ENCODE data around the gene TOP2A. TPM values are rescaled to one million over a fixed set of nuclear protein-coding genes. Genes with fewer than 3 reads are reported as not detected.
A peak's percentile ranks its signal among the peaks of the same experiment; 100 is the strongest.

TOP2A gene
- total RNA-seq, 1 experiment from 2014 or later, result 235 TPM

DNA sequence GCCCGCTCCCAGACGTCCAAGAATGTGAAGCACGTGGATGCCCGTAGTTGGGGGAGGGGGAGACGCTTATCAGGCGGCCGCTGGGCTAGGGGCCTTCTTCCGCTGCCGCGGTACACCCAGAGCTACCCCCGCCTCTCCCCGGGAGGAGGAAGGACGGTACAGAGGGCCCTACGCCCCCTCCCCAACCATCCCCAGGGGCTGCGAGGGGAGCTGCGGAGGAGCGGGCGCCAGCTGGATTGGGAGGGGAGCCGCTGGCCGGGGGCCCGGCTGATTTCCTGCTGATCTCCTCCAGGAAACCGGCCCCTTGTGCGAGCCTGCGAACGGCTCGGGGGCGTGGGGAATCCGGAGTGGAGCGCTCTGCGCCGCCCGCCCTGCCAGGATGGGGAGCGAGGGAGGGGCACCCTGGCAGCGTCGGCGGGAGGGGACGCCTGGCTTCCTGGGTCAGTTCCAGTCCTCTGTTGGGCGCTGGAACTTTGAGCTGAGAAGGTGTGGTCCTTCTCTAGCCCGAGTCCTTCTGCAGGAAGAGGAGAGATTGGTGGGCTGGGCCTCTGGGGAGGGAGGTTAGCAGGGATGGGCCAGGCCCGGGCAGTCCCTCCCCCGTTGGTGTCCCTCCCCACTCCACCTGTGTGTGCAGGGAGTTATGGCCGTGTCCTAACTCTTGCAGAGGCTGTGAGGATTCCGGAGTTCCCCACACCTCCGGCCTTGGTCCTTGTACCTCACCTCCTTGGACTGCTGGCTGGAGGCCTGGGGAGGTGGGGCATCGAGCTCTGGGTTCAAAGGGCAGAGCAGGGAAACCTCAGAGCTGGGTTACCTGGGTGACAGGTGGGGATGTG, 72.3 kb downstream of the TOP2A start:
- TF ChIP-seq, protein P1, sequence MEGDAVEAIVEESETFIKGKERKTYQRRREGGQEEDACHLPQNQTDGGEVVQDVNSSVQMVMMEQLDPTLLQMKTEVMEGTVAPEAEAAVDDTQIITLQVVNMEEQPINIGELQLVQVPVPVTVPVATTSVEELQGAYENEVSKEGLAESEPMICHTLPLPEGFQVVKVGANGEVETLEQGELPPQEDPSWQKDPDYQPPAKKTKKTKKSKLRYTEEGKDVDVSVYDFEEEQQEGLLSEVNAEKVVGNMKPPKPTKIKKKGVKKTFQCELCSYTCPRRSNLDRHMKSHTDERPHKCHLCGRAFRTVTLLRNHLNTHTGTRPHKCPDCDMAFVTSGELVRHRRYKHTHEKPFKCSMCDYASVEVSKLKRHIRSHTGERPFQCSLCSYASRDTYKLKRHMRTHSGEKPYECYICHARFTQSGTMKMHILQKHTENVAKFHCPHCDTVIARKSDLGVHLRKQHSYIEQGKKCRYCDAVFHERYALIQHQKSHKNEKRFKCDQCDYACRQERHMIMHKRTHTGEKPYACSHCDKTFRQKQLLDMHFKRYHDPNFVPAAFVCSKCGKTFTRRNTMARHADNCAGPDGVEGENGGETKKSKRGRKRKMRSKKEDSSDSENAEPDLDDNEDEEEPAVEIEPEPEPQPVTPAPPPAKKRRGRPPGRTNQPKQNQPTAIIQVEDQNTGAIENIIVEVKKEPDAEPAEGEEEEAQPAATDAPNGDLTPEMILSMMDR (conservative IDR thresholded peaks at IDR 0.05), result no peak
- no peak for TF ChIP-seq EZH2 (IDR thresholded peaks at IDR 0.05; ENCODE audit: low read depth)
- H3K4me2 ChIP-seq, result peak overlapping the region; percentile 47
- peaks cover 12% of the 10 kb centered on the region; the same call in 1 of the 2 replicates for H3K4me1 ChIP-seq (replicated peaks; ENCODE audit: insufficient read depth)
- no peak overlapping the region; the same call in 1 of the 2 replicates for H3K4me3 ChIP-seq
- no peaks in the 10 kb centered on the region; the same call in 1 of the 2 replicates for H4K20me1 ChIP-seq (ENCODE audit: insufficient read depth)
- H3K9me3 ChIP-seq (ENCODE audit: insufficient read depth, low read depth), result no peaks in the 10 kb centered on the region
- CTCF ChIA-PET, result interaction anchor here (0.5 to 0.8 kb wide), 3 partner anchors 33 to 237 kb away, joined by 3 to 6 read pairs (median 3); no protein-coding TSS in a partner anchor
- no peak overlapping the region for H2AFZ ChIP-seq
- intact Hi-C loops (cut with micrococcal nuclease; ENCODE audit: unreplicated experiment), result no loop called here
- H3K36me3 ChIP-seq (ENCODE audit: low read depth), result no peaks in the 10 kb centered on the region
- no TSS peak for BruUV-seq (replicated peaks)
- POLR2A ChIA-PET (ENCODE audit: unreplicated experiment), result interaction anchor here (0.6 to 0.7 kb wide), 3 partner anchors 34 to 63 kb away, joined by 3 to 4 read pairs (median 4); no protein-coding TSS in a partner anchor
- H3K27ac ChIP-seq, result no peak overlapping the region
- H3K27me3 ChIP-seq (ENCODE audit: insufficient read depth, low read depth), result no peaks in the 10 kb centered on the region
- DNase-seq, result peak in 1 of 2 experiments; percentile 80
- peaks cover 16% of the 10 kb centered on the region for H3F3A ChIP-seq (ENCODE audit: insufficient read depth, low read depth)
- H3K9me2 ChIP-seq (ENCODE audit: insufficient read depth), result no peaks in the 10 kb centered on the region
- H3K79me2 ChIP-seq (ENCODE audit: low read depth), result peaks cover 33% of the 10 kb centered on the region

DNA sequence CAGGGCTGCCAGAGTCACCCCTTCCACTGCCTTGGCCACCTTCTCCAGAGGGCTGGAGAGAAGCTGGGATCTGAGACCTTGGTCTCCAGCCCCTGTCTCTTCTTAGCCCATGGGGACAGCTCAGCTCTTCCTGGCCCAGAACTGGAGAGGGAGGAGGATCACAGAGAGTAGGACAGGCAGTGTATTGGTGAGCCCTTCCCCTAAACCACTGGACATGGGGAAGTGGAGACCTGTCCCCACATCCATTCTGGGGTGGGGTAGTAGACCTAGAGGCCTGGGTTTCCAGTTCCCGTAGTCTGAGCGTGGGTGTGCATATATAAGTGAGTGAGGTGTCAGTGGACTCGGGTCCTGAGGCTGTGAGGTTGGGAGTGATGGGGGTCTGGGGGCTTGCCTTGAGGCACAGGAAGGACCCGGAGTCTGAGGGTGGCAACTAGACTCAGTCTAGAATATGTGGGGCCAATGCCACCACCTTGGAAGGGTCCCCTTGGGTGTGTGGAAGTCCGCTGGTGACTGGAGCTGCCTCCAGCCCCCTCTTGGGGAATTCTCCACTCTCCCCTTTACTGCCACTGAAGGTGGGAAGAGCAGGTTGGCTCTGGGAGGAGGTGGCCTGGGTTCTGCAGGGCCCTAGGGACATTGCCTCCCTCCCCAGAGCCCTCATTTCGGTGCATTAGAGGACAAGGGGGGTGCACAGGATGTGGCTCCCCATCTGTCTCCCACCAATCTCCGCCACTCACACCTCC, 73.1 kb downstream of the TOP2A start:
- H3K79me2 ChIP-seq (ENCODE audit: low read depth), result peaks cover 38% of the 10 kb centered on the region
- H3F3A ChIP-seq (ENCODE audit: insufficient read depth, low read depth), result peaks cover 21% of the 10 kb centered on the region
- H3K27me3 ChIP-seq (ENCODE audit: insufficient read depth, low read depth), result no peaks in the 10 kb centered on the region
- H3K27ac ChIP-seq, result no peak overlapping the region
- H3K4me3 ChIP-seq, result no peak overlapping the region; the same call in 1 of the 2 replicates
- peaks cover 12% of the 10 kb centered on the region; the same call in 1 of the 2 replicates for H3K4me1 ChIP-seq (replicated peaks; ENCODE audit: insufficient read depth)
- peak overlapping the region; percentile 47; the same call in 1 of the 2 replicates for H3K4me2 ChIP-seq
- no peaks in the 10 kb centered on the region; the same call in 1 of the 2 replicates for H4K20me1 ChIP-seq (ENCODE audit: insufficient read depth)
- DNase-seq, result no peak
- POLR2A ChIA-PET (ENCODE audit: unreplicated experiment), result no interaction called here
- no peak overlapping the region for H2AFZ ChIP-seq
- no peak for TF ChIP-seq EZH2 (IDR thresholded peaks at IDR 0.05; ENCODE audit: low read depth)
- TF ChIP-seq, protein P1 (conservative IDR thresholded peaks at IDR 0.05), result no peak
- H3K9me2 ChIP-seq (ENCODE audit: insufficient read depth), result no peaks in the 10 kb centered on the region
- no peaks in the 10 kb centered on the region for H3K9me3 ChIP-seq (ENCODE audit: insufficient read depth, low read depth)
- TSS peak; percentile 16 for BruUV-seq (replicated peaks)
- intact Hi-C loops (cut with micrococcal nuclease; ENCODE audit: unreplicated experiment), result no loop called here
- H3K36me3 ChIP-seq (ENCODE audit: low read depth), result no peaks in the 10 kb centered on the region
- CTCF ChIA-PET, result interaction anchor here (0.7 kb wide), 1 partner anchor 238 kb away, joined by 3 read pairs; no protein-coding TSS in a partner anchor
